ENCODE data around the gene SHROOM3.

DNA sequence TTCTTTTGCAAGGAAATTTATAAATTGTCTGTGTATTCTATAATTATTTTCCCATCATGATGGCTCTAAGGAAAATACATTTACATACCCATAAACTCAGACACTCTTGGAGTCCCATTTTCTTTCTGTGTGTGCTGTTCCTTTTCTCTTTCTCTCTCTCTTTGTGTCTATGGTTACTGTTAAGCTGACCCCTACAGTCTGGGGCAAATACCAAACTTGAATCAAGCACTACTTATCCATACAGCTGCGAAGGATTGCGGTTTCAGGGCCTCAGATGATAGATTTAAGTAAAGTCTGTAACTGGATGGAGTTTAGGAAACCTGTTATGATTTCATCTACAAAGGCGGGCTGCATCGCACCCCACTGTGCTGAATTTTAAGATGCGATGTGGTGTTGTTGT lies 150.2 kb downstream of the SHROOM3 start:
- TF ChIP-seq, protein P1, sequence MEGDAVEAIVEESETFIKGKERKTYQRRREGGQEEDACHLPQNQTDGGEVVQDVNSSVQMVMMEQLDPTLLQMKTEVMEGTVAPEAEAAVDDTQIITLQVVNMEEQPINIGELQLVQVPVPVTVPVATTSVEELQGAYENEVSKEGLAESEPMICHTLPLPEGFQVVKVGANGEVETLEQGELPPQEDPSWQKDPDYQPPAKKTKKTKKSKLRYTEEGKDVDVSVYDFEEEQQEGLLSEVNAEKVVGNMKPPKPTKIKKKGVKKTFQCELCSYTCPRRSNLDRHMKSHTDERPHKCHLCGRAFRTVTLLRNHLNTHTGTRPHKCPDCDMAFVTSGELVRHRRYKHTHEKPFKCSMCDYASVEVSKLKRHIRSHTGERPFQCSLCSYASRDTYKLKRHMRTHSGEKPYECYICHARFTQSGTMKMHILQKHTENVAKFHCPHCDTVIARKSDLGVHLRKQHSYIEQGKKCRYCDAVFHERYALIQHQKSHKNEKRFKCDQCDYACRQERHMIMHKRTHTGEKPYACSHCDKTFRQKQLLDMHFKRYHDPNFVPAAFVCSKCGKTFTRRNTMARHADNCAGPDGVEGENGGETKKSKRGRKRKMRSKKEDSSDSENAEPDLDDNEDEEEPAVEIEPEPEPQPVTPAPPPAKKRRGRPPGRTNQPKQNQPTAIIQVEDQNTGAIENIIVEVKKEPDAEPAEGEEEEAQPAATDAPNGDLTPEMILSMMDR (IDR thresholded peaks at IDR 0.05; ENCODE audit: poor library complexity, severe bottlenecking), result no peak
- TF ChIP-seq EZH2 (IDR thresholded peaks at IDR 0.05; ENCODE audit: borderline replicate concordance, insufficient read depth, low read length, poor library complexity, severe bottlenecking), result no peak
- no peak for TF ChIP-seq EP300 (conservative IDR thresholded peaks at IDR 0.05; ENCODE audit: poor library complexity, severe bottlenecking)
- no peak for TF ChIP-seq TAF1 (IDR thresholded peaks at IDR 0.05; ENCODE audit: low read depth)
- TF ChIP-seq POLR2AphosphoS5 (IDR thresholded peaks at IDR 0.05), result no peak
- TF ChIP-seq SMC3 (conservative IDR thresholded peaks at IDR 0.05; ENCODE audit: poor library complexity), result no peak
- no peak for TF ChIP-seq MXI1 (conservative IDR thresholded peaks at IDR 0.05; ENCODE audit: poor library complexity, severe bottlenecking)
- TF ChIP-seq, protein P2, sequence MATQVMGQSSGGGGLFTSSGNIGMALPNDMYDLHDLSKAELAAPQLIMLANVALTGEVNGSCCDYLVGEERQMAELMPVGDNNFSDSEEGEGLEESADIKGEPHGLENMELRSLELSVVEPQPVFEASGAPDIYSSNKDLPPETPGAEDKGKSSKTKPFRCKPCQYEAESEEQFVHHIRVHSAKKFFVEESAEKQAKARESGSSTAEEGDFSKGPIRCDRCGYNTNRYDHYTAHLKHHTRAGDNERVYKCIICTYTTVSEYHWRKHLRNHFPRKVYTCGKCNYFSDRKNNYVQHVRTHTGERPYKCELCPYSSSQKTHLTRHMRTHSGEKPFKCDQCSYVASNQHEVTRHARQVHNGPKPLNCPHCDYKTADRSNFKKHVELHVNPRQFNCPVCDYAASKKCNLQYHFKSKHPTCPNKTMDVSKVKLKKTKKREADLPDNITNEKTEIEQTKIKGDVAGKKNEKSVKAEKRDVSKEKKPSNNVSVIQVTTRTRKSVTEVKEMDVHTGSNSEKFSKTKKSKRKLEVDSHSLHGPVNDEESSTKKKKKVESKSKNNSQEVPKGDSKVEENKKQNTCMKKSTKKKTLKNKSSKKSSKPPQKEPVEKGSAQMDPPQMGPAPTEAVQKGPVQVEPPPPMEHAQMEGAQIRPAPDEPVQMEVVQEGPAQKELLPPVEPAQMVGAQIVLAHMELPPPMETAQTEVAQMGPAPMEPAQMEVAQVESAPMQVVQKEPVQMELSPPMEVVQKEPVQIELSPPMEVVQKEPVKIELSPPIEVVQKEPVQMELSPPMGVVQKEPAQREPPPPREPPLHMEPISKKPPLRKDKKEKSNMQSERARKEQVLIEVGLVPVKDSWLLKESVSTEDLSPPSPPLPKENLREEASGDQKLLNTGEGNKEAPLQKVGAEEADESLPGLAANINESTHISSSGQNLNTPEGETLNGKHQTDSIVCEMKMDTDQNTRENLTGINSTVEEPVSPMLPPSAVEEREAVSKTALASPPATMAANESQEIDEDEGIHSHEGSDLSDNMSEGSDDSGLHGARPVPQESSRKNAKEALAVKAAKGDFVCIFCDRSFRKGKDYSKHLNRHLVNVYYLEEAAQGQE (IDR thresholded peaks at IDR 0.05; ENCODE audit: borderline replicate concordance), result no peak
- TF ChIP-seq RAD21 (conservative IDR thresholded peaks at IDR 0.05), result no peak

All from neural cell (in vitro differentiated cells).